ENCODE data around the gene ARPC5L.

- TF ChIP-seq CTCF (IDR thresholded peaks at IDR 0.05; ENCODE audit: insufficient read depth, low read depth, low read length) (no peak), EZH2 (IDR thresholded peaks at IDR 0.05; ENCODE audit: insufficient read depth, low read length) (no peak)
Observed at GRCh38 chr9:124877021-124877782, 15.3 kb downstream of the ARPC5L start.
